Pulmonary artery endothelial cell (primary cell): Measurements from ENCODE around the gene TMEM184B. TPM values are rescaled to one million over a fixed set of nuclear protein-coding genes. Genes with fewer than 3 reads are reported as not detected.

Experiments
- DNase-seq: peaks from one replicate; pipeline ENCODE4 v3.0.0-alpha.2; 2011; ENCODE audit warnings: low read depth, low spot score
- total RNA-seq: library from RNA; depleted of rRNA; stranded (reverse); fragments of >200 nt; gene quantifications from 2 replicates; pipeline ENCODE4 v1.2.3, GENCODE V29; 2014

Gene TMEM184B
- 28.5 and 43.7 TPM in 2 replicates for total RNA-seq

- no peak for DNase-seq
These were observed at the start of gene TMEM184B for GRCh38 chr22:38272373-38273134. TSS of gene TMEM184B (minus strand) at chr22:38273010. CDS start at chr22:38247961, 25,049 bp downstream.

- DNase-seq = no peak
These were observed 48.0 kb upstream of the TMEM184B start for GRCh38 chr22:38320605-38321402.

GRCh38 chr22:38318792-38319773 is 46.3 kb upstream of the TMEM184B start:
- DNase-seq = no peak

GRCh38 chr22:38317995-38318715 is 45.3 kb upstream of the TMEM184B start:
- peak; percentile 60 for DNase-seq

- no peak for DNase-seq
These were observed 44.5 kb upstream of the TMEM184B start, which contains the start of gene CSNK1E for GRCh38 chr22:38317122-38317994. TSS of gene CSNK1E (minus strand) at chr22:38317433. CDS start at chr22:38314157, 3,276 bp downstream.

GRCh38 chr22:38316364-38317121 is 43.7 kb upstream of the TMEM184B start:
- DNase-seq = no peak

- no peak for DNase-seq
These were observed 43.1 kb upstream of the TMEM184B start for GRCh38 chr22:38315823-38316363.

GRCh38 chr22:38314933-38315822 is 42.4 kb upstream of the TMEM184B start:
- DNase-seq = no peak

GRCh38 chr22:38314051-38314932 is 41.5 kb upstream of the TMEM184B start:
- DNase-seq = no peak

- no peak for DNase-seq
These were observed 40.7 kb upstream of the TMEM184B start for GRCh38 chr22:38313384-38313955.

GRCh38 chr22:38312261-38312800 is 39.5 kb upstream of the TMEM184B start:
- DNase-seq = no peak

GRCh38 chr22:38311323-38311620 is 38.5 kb upstream of the TMEM184B start:
- DNase-seq = no peak

- DNase-seq = no peak
These were observed 37.9 kb upstream of the TMEM184B start for GRCh38 chr22:38310518-38311322.

- DNase-seq = no peak
These were observed 37.1 kb upstream of the TMEM184B start for GRCh38 chr22:38309614-38310517.
